Common myeloid progenitor, CD34-positive (primary cell): ENCODE data around the gene GABBR2.
"Not testable (repeated sequence)": the region's sequence is repeated elsewhere in the genome, so short reads cannot be mapped to it uniquely, and the experiment has no call there.

Experiments
- CTCF ChIA-PET: fragments of 350-600 bp; sonication (Branson Sonifier 250); formaldehyde crosslinking; loops from one replicate; lab custom pipeline; 2021; ENCODE audit warnings: antibody characterized with exemption; lab: Charles Lee
- POLR2A ChIA-PET: fragments of 350-600 bp; sonication (Branson Sonifier 250); formaldehyde crosslinking; loops from one replicate; lab custom pipeline; 2021; ENCODE audit warnings: antibody characterized with exemption; lab: Charles Lee
- DNase-seq, 3 donors: peaks; one replicate each; pipeline versions ENCODE4 v3.0.0 to v3.0.0-alpha.2; 2013
- H3K27ac ChIP-seq, 2 experiments: 1 replicate in 1 of 2; 2 replicates in 1 of 2; pipeline ENCODE4 v1.7.0; 2013; ENCODE audit warnings: inconsistent platforms in 2 of 2, low read length in 2 of 2, mild to moderate bottlenecking in 2 of 2, low read depth in 1 of 2, moderate library complexity in 1 of 2; ENCODE audit not compliant: severe bottlenecking in 2 of 2, insufficient read depth in 1 of 2, poor library complexity in 1 of 2
- H3K27me3 ChIP-seq, 5 experiments: replicated peaks in 2 of 5; 1 replicate in 3 of 5; 2 replicates in 2 of 5; pipeline versions ENCODE4 v1.6.1 to v1.7.0; 2013; ENCODE audit warnings: low read length in 4 of 5, mild to moderate bottlenecking in 2 of 5, moderate library complexity in 2 of 5, inconsistent platforms in 1 of 5; ENCODE audit not compliant: insufficient read depth in 5 of 5, control insufficient read depth in 4 of 5
- H3K36me3 ChIP-seq, 4 experiments: 1 replicate in 2 of 4; 2 replicates in 2 of 4; pipeline versions ENCODE4 v1.6.1 to v1.7.0; 2013; ENCODE audit warnings: low read length in 3 of 4, control low read depth in 1 of 4, mild to moderate bottlenecking in 1 of 4; ENCODE audit not compliant: control insufficient read depth in 4 of 4, insufficient read depth in 4 of 4
- H3K4me1 ChIP-seq, 4 experiments: 1 replicate in 3 of 4; 2 replicates in 1 of 4; pipeline versions ENCODE4 v1.6.1 to v1.7.1; 2013; ENCODE audit warnings: low read length in 3 of 4, mild to moderate bottlenecking in 3 of 4, control low read depth in 1 of 4, inconsistent platforms in 1 of 4, moderate library complexity in 1 of 4; ENCODE audit not compliant: control insufficient read depth in 4 of 4, insufficient read depth in 4 of 4; ENCODE audit errors: control extremely low read depth in 1 of 4
- H3K4me3 ChIP-seq, 7 experiments: 1 replicate in 4 of 7; 2 replicates in 3 of 7; pipeline versions ENCODE4 v1.5.1 to v1.7.0; 2013; ENCODE audit warnings: mild to moderate bottlenecking in 7 of 7, low read length in 6 of 7, moderate library complexity in 6 of 7, inconsistent platforms in 2 of 7, low read depth in 2 of 7, control low read depth in 1 of 7; ENCODE audit not compliant: insufficient read depth in 4 of 7, control insufficient read depth in 1 of 7; ENCODE audit errors: extremely low read depth in 1 of 7
- H3K9me3 ChIP-seq, 5 experiments: 1 replicate in 4 of 5; 2 replicates in 1 of 5; pipeline versions ENCODE4 v1.6.1 to v1.7.1; 2013; ENCODE audit warnings: low read length in 4 of 5, mild to moderate bottlenecking in 2 of 5, inconsistent platforms in 1 of 5, low read depth in 1 of 5, moderate library complexity in 1 of 5; ENCODE audit not compliant: control insufficient read depth in 4 of 5, insufficient read depth in 2 of 5; ENCODE audit errors: control extremely low read depth in 1 of 5
- WGBS: methylation state at CpG from one replicate; pipeline ENCODE4 v1.1.5; 2013; ENCODE audit not compliant: insufficient coverage; 5-methylcytosine and 5-hydroxymethylcytosine counted together

GABBR2 gene

GRCh38 chr9:98690686-98691085, 18.0 kb downstream of the GABBR2 start:
- no peaks in the 10 kb centered on the region for H3K36me3 ChIP-seq
- H3K4me1 ChIP-seq: peaks cover 0 to 13% (median 9%) of the 10 kb centered on the region in 4 experiments
- POLR2A ChIA-PET: no interaction called here
- CTCF ChIA-PET: interaction anchor here (1.4 kb wide), 1 partner anchor 14 kb away, joined by 4 read pairs; no protein-coding TSS in a partner anchor
- no peak overlapping the region for H3K4me3 ChIP-seq
- DNase-seq: no peak
- no peaks in the 10 kb centered on the region for H3K9me3 ChIP-seq
- no peak overlapping the region for H3K27ac ChIP-seq
- peaks cover 0 to 10% (median 3%) of the 10 kb centered on the region in 5 experiments for H3K27me3 ChIP-seq
- 79% methylated on average over 1 of the region's 1 CpG for WGBS

GRCh38 chr9:98688710-98689495, 19.8 kb downstream of the GABBR2 start:
- WGBS: 90% methylated on average over 6 of the region's 7 CpGs
- H3K27ac ChIP-seq: no peak overlapping the region
- H3K9me3 ChIP-seq: no peaks in the 10 kb centered on the region
- no peak for DNase-seq
- H3K4me3 ChIP-seq: no peak overlapping the region
- H3K4me1 ChIP-seq: peaks cover 0 to 13% (median 9%) of the 10 kb centered on the region in 4 experiments
- no peaks in the 10 kb centered on the region for H3K36me3 ChIP-seq
- POLR2A ChIA-PET: no interaction called here
- CTCF ChIA-PET: interaction anchor here (0.5 to 1.4 kb wide), 2 partner anchors 13 to 17 kb away, joined by 3 to 4 read pairs; no protein-coding TSS in a partner anchor
- peaks cover 0 to 6% (median 3%) of the 10 kb centered on the region in 5 experiments for H3K27me3 ChIP-seq

GRCh38 chr9:98687911-98688310, 20.8 kb downstream of the GABBR2 start:
- DNase-seq: peak in 1 of 3 donors; percentile 21
- Histone ChIP-seq H3K36me3 (no peaks in the 10 kb centered on the region), H3K4me1 (peaks cover 0 to 13% (median 9%) of the 10 kb centered on the region in 4 experiments), H3K4me3 (no peak overlapping the region), H3K9me3 (no peaks in the 10 kb centered on the region), H3K27me3 (peaks cover 0 to 3% (median 3%) of the 10 kb centered on the region in 5 experiments), H3K27ac (no peak overlapping the region)
- 100% methylated on average over 1 of the region's 1 CpG for WGBS
- ChIA-PET POLR2A (no interaction called here), CTCF (no interaction called here)

DNA sequence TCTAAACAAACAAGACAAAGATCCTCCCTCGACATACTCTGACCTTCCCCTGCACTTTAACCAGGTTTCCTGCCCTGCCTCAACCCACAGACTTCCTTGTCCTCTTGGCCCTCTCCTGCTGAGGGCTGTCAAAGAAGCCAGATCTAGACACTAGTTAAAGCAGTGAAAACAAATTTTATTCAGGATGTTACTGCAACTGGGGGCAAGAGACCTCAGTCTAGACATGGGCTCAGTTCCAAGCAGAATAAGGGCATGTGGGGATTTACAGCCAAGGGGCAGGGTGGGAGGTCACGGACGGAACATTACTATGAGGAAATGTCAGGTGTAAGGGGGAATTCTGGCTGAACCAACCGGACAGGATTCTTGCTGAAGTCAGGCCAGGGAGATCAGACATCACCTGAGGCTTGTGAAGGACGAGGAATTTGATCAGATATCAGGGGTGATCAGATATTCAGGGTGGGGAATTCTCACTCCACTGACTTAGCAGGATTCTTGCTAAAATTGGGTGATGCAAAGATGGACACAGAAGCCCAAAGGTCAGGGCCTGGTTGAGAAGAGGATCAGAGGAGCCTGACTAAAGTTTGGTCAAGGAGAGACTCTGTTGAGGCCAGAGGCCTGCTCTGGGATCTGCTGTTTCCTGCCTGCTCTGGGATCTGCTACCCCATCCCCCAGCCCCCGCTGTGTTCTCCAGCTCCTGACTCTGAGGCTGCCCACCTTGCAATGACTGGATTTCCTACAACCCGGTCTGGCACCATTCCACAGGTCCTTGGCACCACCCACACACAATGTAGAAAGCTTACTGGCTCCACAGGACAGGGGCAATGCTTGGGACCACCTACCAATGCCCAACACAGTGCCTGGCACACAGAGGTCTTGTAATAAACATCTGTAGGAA, 21.5 kb downstream of the GABBR2 start:
- H3K36me3 ChIP-seq: no peaks in the 10 kb centered on the region
- H3K9me3 ChIP-seq: no peaks in the 10 kb centered on the region
- H3K27me3 ChIP-seq: peaks cover 0 to 3% (median 3%) of the 10 kb centered on the region in 5 experiments
- peak in 2 of 3 donors; percentile 35 to 46 for DNase-seq
- peaks cover 0 to 13% (median 9%) of the 10 kb centered on the region in 4 experiments for H3K4me1 ChIP-seq
- ChIA-PET CTCF (no interaction called here), POLR2A (no interaction called here)
- WGBS: 38% methylated on average over 6 of the region's 7 CpGs
- no peak overlapping the region for H3K27ac ChIP-seq
- H3K4me3 ChIP-seq: no peak overlapping the region

DNA sequence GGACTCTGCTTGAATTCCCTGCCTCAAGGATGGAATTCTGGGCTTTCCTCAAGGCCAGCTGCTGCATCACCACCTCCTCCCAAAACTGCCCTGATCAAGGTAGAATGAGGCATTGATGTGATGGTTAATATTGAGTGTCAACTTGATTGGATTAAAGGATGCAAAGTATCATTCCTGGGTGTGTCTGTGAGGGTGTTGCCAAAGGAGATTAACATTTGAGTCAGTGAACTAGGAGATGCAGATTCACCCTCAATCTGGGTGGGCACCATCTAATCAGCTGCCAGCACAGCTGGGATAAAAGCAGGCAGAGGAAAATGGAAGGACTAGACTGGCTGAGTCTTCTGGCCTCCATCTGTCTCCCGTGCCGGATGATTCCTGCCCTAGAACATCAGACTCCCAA, 23.9 kb downstream of the GABBR2 start:
- H3K4me3 ChIP-seq, H3K36me3 ChIP-seq, H3K27me3 ChIP-seq, H3K9me3 ChIP-seq, DNase-seq, H3K27ac ChIP-seq, POLR2A ChIA-PET: not testable (repeated sequence)
- WGBS: no CpG with 5 or more reads among the region's 2 CpGs
- peaks cover 0 to 13% (median 9%) of the 10 kb centered on the region in 4 experiments for H3K4me1 ChIP-seq
- CTCF ChIA-PET: interaction anchor here (1.0 kb wide), 1 partner anchor 16 kb away, joined by 3 read pairs; no protein-coding TSS in a partner anchor

GRCh38 chr9:98678244-98678842, 30.4 kb downstream of the GABBR2 start:
- H3K4me3 ChIP-seq: no peak overlapping the region
- POLR2A ChIA-PET: no interaction called here
- H3K9me3 ChIP-seq: peaks cover 0 to 11% (median 2%) of the 10 kb centered on the region in 5 experiments
- peaks cover 0 to 21% (median 11%) of the 10 kb centered on the region in 5 experiments for H3K27me3 ChIP-seq
- H3K4me1 ChIP-seq: no peaks in the 10 kb centered on the region
- WGBS: 23% methylated on average over 8 of the region's 9 CpGs
- peak; percentile 7 to 39 (median 33) for DNase-seq
- CTCF ChIA-PET: interaction anchor here (0.6 to 1.3 kb wide), 3 partner anchors 11 to 101 kb away, joined by 3 read pairs; no protein-coding TSS in a partner anchor
- H3K36me3 ChIP-seq: no peaks in the 10 kb centered on the region
- no peak overlapping the region for H3K27ac ChIP-seq
